Endothelial cell of umbilical vein (primary cell): Measurements from ENCODE around the gene AKAP12. TPM values are rescaled to one million over a fixed set of nuclear protein-coding genes. Genes with fewer than 3 reads are reported as not detected.

Experiments
- BruUV-seq: library from RNA; stranded (reverse); fragments of 400-500 nt; replicated peaks from 2 replicates; lab custom pipeline; 2021; lab: Mats Ljungman, UMichigan
- CTCF ChIA-PET: fragments of 300-600, 350-600 bp; sonication (Branson Sonifier 250); formaldehyde crosslinking; loops from one replicate; lab custom pipeline; 2021; ENCODE audit warnings: antibody characterized with exemption, inconsistent platforms; lab: Charles Lee
- POLR2A ChIA-PET: fragments of 300-600, 350-600 bp; sonication (Branson Sonifier 250); formaldehyde crosslinking; loops from one replicate; lab custom pipeline; 2021; ENCODE audit warnings: antibody characterized with exemption, inconsistent platforms; lab: Charles Lee
- DNase-seq: peaks from one replicate; pipeline ENCODE4 v3.0.0-alpha.2; 2011; ENCODE audit warnings: low read depth, low spot score
- FAIRE-seq: peaks from 2 replicates; lab custom pipeline; 2011; peaks lifted over from hg19 to GRCh38; lab: Jason Lieb, UNC
- H2AFZ ChIP-seq: 2 replicates; pipeline ENCODE4 v1.6.0; 2012; ENCODE audit warnings: low read depth, low read length, control low read depth, inconsistent platforms
- H3K27ac ChIP-seq: 2 replicates; pipeline ENCODE4 v1.5.1; 2011; ENCODE audit warnings: low read depth, mild to moderate bottlenecking, control low read depth, low read length, moderate library complexity; ENCODE audit not compliant: insufficient read depth
- H3K27me3 ChIP-seq, 2 experiments: 2 replicates each; pipeline versions ENCODE4 v1.6.0 to v1.6.1; 2011; ENCODE audit warnings: low read length in 2 of 2, mixed read lengths in 1 of 2; ENCODE audit not compliant: control insufficient read depth in 2 of 2, insufficient read depth in 2 of 2
- H3K36me3 ChIP-seq, 2 experiments: 2 replicates in 1 of 2; 3 replicates in 1 of 2; pipeline ENCODE4 v1.5.1; 2011; ENCODE audit warnings: low read length in 2 of 2, mild to moderate bottlenecking in 1 of 2, moderate library complexity in 1 of 2; ENCODE audit not compliant: control insufficient read depth in 2 of 2, insufficient read depth in 2 of 2; ENCODE audit errors: extremely low read depth in 1 of 2
- H3K4me1 ChIP-seq: 3 replicates; pipeline ENCODE4 v1.5.1; 2011; ENCODE audit warnings: mild to moderate bottlenecking, low read length; ENCODE audit not compliant: control insufficient read depth, insufficient read depth; ENCODE audit errors: extremely low read depth
- H3K4me2 ChIP-seq: 2 replicates; pipeline ENCODE4 v1.6.1; 2011; ENCODE audit warnings: low read length, control low read depth, mixed read lengths; ENCODE audit not compliant: insufficient read depth
- H3K4me3 ChIP-seq, 3 experiments: fragments of 200-600 bp in 1 of 3; sonication (generic), shearing (Covaris generic) in 1 of 3; replicated peaks in 1 of 3; 2 replicates each; pipeline ENCODE4 v1.5.1; 2011 to 2016; ENCODE audit warnings: control low read depth in 3 of 3, low read length in 3 of 3, mild to moderate bottlenecking in 2 of 3, inconsistent platforms in 1 of 3, low read depth in 1 of 3, moderate library complexity in 1 of 3; ENCODE audit not compliant: insufficient read depth in 1 of 3
- H3K79me2 ChIP-seq: 2 replicates; pipeline ENCODE4 v1.6.0; 2012; ENCODE audit warnings: low read length, inconsistent platforms; ENCODE audit not compliant: control insufficient read depth, insufficient read depth
- H3K9ac ChIP-seq: replicated peaks from 2 replicates; pipeline ENCODE3; 2011; ENCODE audit warnings: low read length, control low read depth; ENCODE audit not compliant: insufficient read depth; ENCODE audit errors: extremely low read depth
- H3K9me1 ChIP-seq: replicated peaks from 3 replicates; pipeline ENCODE4 v1.6.0; 2011; ENCODE audit warnings: mild to moderate bottlenecking, low read length; ENCODE audit not compliant: control insufficient read depth, insufficient read depth; ENCODE audit errors: extremely low read depth
- H3K9me3 ChIP-seq: replicated peaks from 2 replicates; pipeline ENCODE4 v1.5.1; 2012; ENCODE audit warnings: low read length, inconsistent platforms; ENCODE audit not compliant: control insufficient read depth, insufficient read depth
- H4K20me1 ChIP-seq: replicated peaks from 2 replicates; pipeline ENCODE3; 2011; ENCODE audit warnings: mild to moderate bottlenecking, low read length; ENCODE audit not compliant: control insufficient read depth, insufficient read depth; ENCODE audit errors: extremely low read depth
- CTCF ChIP-seq, 2 donors: IDR thresholded peaks; 1 replicate in 1 of 2; 2 replicates in 1 of 2; pipeline ENCODE4 v1.5.1; 2011; ENCODE audit warnings: low read length in 2 of 2, mild to moderate bottlenecking in 2 of 2, moderate library complexity in 2 of 2, control low read depth in 1 of 2, inconsistent platforms in 1 of 2, low read depth in 1 of 2; ENCODE audit not compliant: insufficient read depth in 1 of 2; ENCODE audit errors: extremely low read depth in 1 of 2
- EZH2 ChIP-seq: IDR thresholded peaks from 2 replicates; pipeline ENCODE4 v1.6.1; 2012; ENCODE audit warnings: borderline replicate concordance, low read depth, mild to moderate bottlenecking, moderate library complexity, low read length, inconsistent platforms; ENCODE audit not compliant: severe bottlenecking
- FOS ChIP-seq: IDR thresholded peaks from 2 replicates; pipeline ENCODE4 v1.6.1; 2011; ENCODE audit warnings: mild to moderate bottlenecking, low read length, moderate library complexity, borderline replicate concordance; ENCODE audit not compliant: insufficient read depth
- GATA2 ChIP-seq: IDR thresholded peaks from 2 replicates; pipeline ENCODE4 v1.7.0; 2011; ENCODE audit warnings: low read depth, mild to moderate bottlenecking, moderate library complexity, mixed read lengths, low read length; ENCODE audit not compliant: insufficient read length, insufficient read depth
- JUN ChIP-seq: IDR thresholded peaks from 2 replicates; pipeline ENCODE4 v1.6.1; 2011; ENCODE audit warnings: borderline replicate concordance, low read depth; ENCODE audit not compliant: insufficient read length, insufficient read depth
- MAX ChIP-seq: IDR thresholded peaks from 2 replicates; pipeline ENCODE4 v1.6.1; 2011; ENCODE audit not compliant: insufficient read depth, insufficient read length
- MYC ChIP-seq: IDR thresholded peaks from one replicate; pipeline ENCODE4 v1.6.1; 2011; ENCODE audit warnings: mild to moderate bottlenecking, low read depth, low read length
- POLR2A ChIP-seq: IDR thresholded peaks from 2 replicates; pipeline ENCODE4 v1.6.1; 2012; ENCODE audit warnings: low read depth, mild to moderate bottlenecking, control low read depth, low read length
- POLR2AphosphoS5 ChIP-seq: IDR thresholded peaks from 2 replicates; pipeline ENCODE4 v1.6.1; 2012; ENCODE audit warnings: low read depth, mild to moderate bottlenecking, control low read depth, low read length, moderate library complexity; ENCODE audit not compliant: insufficient read depth
- dilution Hi-C: fragments of 300-500 bp; cut with MboI; formaldehyde crosslinking; loops from one replicate; pipeline ENCODE4 v1.15.0; 2019; ENCODE audit warnings: low sequenced_read_pairs; ENCODE audit not compliant: extremely low pct_ligation_motif_present
- intact Hi-C: fragments of 100-400 bp; cut with micrococcal nuclease; formaldehyde crosslinking; loops from one replicate; pipeline ENCODE4 v1.10.0; 2022
- polyA plus RNA-seq, 4 experiments: library from polyadenylated mRNA; depleted of rRNA in 3 of 4; stranded (reverse) in 3 of 4; unstranded in 1 of 4; fragments of >200 nt; gene quantifications; 2 replicates each; pipeline versions ENCODE4 v1.2.1 to v1.2.3, GENCODE V29; 2011 to 2012; ENCODE audit warnings: missing spikeins in 1 of 4
- total RNA-seq: library from RNA; stranded (reverse); gene quantifications from 2 replicates; pipeline ENCODE4 v1.2.3, GENCODE V29; 2021

AKAP12 gene
- total and polyA plus RNA-seq, 2 donors (not counting 3 experiments of a cell fraction or from before 2014, with no cell fraction given), result 46.9 to 340 TPM

DNA sequence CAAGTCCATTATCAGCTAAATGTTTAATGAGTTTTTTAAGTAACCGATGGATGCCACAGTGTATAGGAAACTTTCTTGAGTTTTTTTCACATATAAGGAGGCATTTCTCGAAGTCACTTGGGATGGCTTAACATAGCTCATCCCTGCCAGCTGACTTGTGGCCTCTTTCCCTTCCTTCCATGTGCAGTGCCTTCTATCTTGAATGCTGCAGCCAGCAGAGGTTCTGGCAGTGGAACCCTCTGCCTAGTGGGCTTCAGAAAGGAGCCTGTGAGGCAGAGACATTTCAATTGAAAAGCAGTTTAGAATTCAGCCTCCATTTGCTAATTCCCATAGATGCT lies 51.9 kb downstream of the AKAP12 start:
- Histone ChIP-seq H3K36me3 (no peaks in the 10 kb centered on the region), H3K79me2 (peaks cover 83% of the 10 kb centered on the region), H3K27ac (no peak overlapping the region), H3K4me3 (no peak overlapping the region), H3K9me3 (no peaks in the 10 kb centered on the region), H3K27me3 (no peaks in the 10 kb centered on the region), H3K9ac (no peak overlapping the region), H3K4me1 (no peaks in the 10 kb centered on the region), H3K4me2 (no peak overlapping the region), H3K9me1 (no peaks in the 10 kb centered on the region), H4K20me1 (no peaks in the 10 kb centered on the region), H2AFZ (no peak overlapping the region)
- no peak for TF ChIP-seq POLR2AphosphoS5
- TF ChIP-seq JUN, result no peak
- TF ChIP-seq CTCF (IDR thresholded peaks at IDR 0.05; ENCODE audit: extremely low read depth in 1 of 2, insufficient read depth in 1 of 2, low read depth in 1 of 2, low read length in 2 of 2), result no peak
- no peak for TF ChIP-seq POLR2A
- TF ChIP-seq MAX, result no peak
- TF ChIP-seq GATA2, result no peak
- TF ChIP-seq FOS, result no peak
- no peak for TF ChIP-seq EZH2
- no peak for TF ChIP-seq MYC
- POLR2A ChIA-PET, result no interaction called here
- CTCF ChIA-PET, result interaction anchor here (1.1 kb wide), 1 partner anchor 14 kb away, joined by 3 read pairs; no protein-coding TSS in a partner anchor
- FAIRE-seq (no peak), DNase-seq (no peak)
- intact Hi-C loops, result no loop called here
- dilution Hi-C loops, result no loop called here
- no TSS peak for BruUV-seq
